Endothelial cell of umbilical vein (primary cell): ENCODE measurements around the gene TKFC. TPM values are rescaled to one million over a fixed set of nuclear protein-coding genes. Genes with fewer than 3 reads are reported as not detected.

Source experiments
- BruUV-seq: library from RNA; stranded (reverse); fragments of 400-500 nt; replicated peaks from 2 replicates; lab custom pipeline; 2021; lab: Mats Ljungman, UMichigan
- CTCF ChIA-PET: fragments of 300-600, 350-600 bp; sonication (Branson Sonifier 250); formaldehyde crosslinking; loops from one replicate; lab custom pipeline; 2021; ENCODE audit warnings: antibody characterized with exemption, inconsistent platforms; lab: Charles Lee
- POLR2A ChIA-PET: fragments of 300-600, 350-600 bp; sonication (Branson Sonifier 250); formaldehyde crosslinking; loops from one replicate; lab custom pipeline; 2021; ENCODE audit warnings: antibody characterized with exemption, inconsistent platforms; lab: Charles Lee
- DNase-seq: peaks from one replicate; pipeline ENCODE4 v3.0.0-alpha.2; 2011; ENCODE audit warnings: low read depth, low spot score
- FAIRE-seq: peaks from 2 replicates; lab custom pipeline; 2011; peaks lifted over from hg19 to GRCh38; lab: Jason Lieb, UNC
- H2AFZ ChIP-seq: 2 replicates; pipeline ENCODE4 v1.6.0; 2012; ENCODE audit warnings: low read depth, low read length, control low read depth, inconsistent platforms
- H3K27ac ChIP-seq: 2 replicates; pipeline ENCODE4 v1.5.1; 2011; ENCODE audit warnings: low read depth, mild to moderate bottlenecking, control low read depth, low read length, moderate library complexity; ENCODE audit not compliant: insufficient read depth
- H3K27me3 ChIP-seq, 2 experiments: 2 replicates each; pipeline versions ENCODE4 v1.6.0 to v1.6.1; 2011; ENCODE audit warnings: low read length in 2 of 2, mixed read lengths in 1 of 2; ENCODE audit not compliant: control insufficient read depth in 2 of 2, insufficient read depth in 2 of 2
- H3K36me3 ChIP-seq, 2 experiments: 2 replicates in 1 of 2; 3 replicates in 1 of 2; pipeline ENCODE4 v1.5.1; 2011; ENCODE audit warnings: low read length in 2 of 2, mild to moderate bottlenecking in 1 of 2, moderate library complexity in 1 of 2; ENCODE audit not compliant: control insufficient read depth in 2 of 2, insufficient read depth in 2 of 2; ENCODE audit errors: extremely low read depth in 1 of 2
- H3K4me1 ChIP-seq: 3 replicates; pipeline ENCODE4 v1.5.1; 2011; ENCODE audit warnings: mild to moderate bottlenecking, low read length; ENCODE audit not compliant: control insufficient read depth, insufficient read depth; ENCODE audit errors: extremely low read depth
- H3K4me2 ChIP-seq: 2 replicates; pipeline ENCODE4 v1.6.1; 2011; ENCODE audit warnings: low read length, control low read depth, mixed read lengths; ENCODE audit not compliant: insufficient read depth
- H3K4me3 ChIP-seq, 3 experiments: fragments of 200-600 bp in 1 of 3; sonication (generic), shearing (Covaris generic) in 1 of 3; replicated peaks in 1 of 3; 2 replicates each; pipeline ENCODE4 v1.5.1; 2011 to 2016; ENCODE audit warnings: control low read depth in 3 of 3, low read length in 3 of 3, mild to moderate bottlenecking in 2 of 3, inconsistent platforms in 1 of 3, low read depth in 1 of 3, moderate library complexity in 1 of 3; ENCODE audit not compliant: insufficient read depth in 1 of 3
- H3K79me2 ChIP-seq: 2 replicates; pipeline ENCODE4 v1.6.0; 2012; ENCODE audit warnings: low read length, inconsistent platforms; ENCODE audit not compliant: control insufficient read depth, insufficient read depth
- H3K9ac ChIP-seq: replicated peaks from 2 replicates; pipeline ENCODE3; 2011; ENCODE audit warnings: low read length, control low read depth; ENCODE audit not compliant: insufficient read depth; ENCODE audit errors: extremely low read depth
- H3K9me1 ChIP-seq: replicated peaks from 3 replicates; pipeline ENCODE4 v1.6.0; 2011; ENCODE audit warnings: mild to moderate bottlenecking, low read length; ENCODE audit not compliant: control insufficient read depth, insufficient read depth; ENCODE audit errors: extremely low read depth
- H3K9me3 ChIP-seq: replicated peaks from 2 replicates; pipeline ENCODE4 v1.5.1; 2012; ENCODE audit warnings: low read length, inconsistent platforms; ENCODE audit not compliant: control insufficient read depth, insufficient read depth
- H4K20me1 ChIP-seq: replicated peaks from 2 replicates; pipeline ENCODE3; 2011; ENCODE audit warnings: mild to moderate bottlenecking, low read length; ENCODE audit not compliant: control insufficient read depth, insufficient read depth; ENCODE audit errors: extremely low read depth
- CTCF ChIP-seq, 2 donors: IDR thresholded peaks; 1 replicate in 1 of 2; 2 replicates in 1 of 2; pipeline ENCODE4 v1.5.1; 2011; ENCODE audit warnings: low read length in 2 of 2, mild to moderate bottlenecking in 2 of 2, moderate library complexity in 2 of 2, control low read depth in 1 of 2, inconsistent platforms in 1 of 2, low read depth in 1 of 2; ENCODE audit not compliant: insufficient read depth in 1 of 2; ENCODE audit errors: extremely low read depth in 1 of 2
- EZH2 ChIP-seq: IDR thresholded peaks from 2 replicates; pipeline ENCODE4 v1.6.1; 2012; ENCODE audit warnings: borderline replicate concordance, low read depth, mild to moderate bottlenecking, moderate library complexity, low read length, inconsistent platforms; ENCODE audit not compliant: severe bottlenecking
- FOS ChIP-seq: IDR thresholded peaks from 2 replicates; pipeline ENCODE4 v1.6.1; 2011; ENCODE audit warnings: mild to moderate bottlenecking, low read length, moderate library complexity, borderline replicate concordance; ENCODE audit not compliant: insufficient read depth
- GATA2 ChIP-seq: IDR thresholded peaks from 2 replicates; pipeline ENCODE4 v1.7.0; 2011; ENCODE audit warnings: low read depth, mild to moderate bottlenecking, moderate library complexity, mixed read lengths, low read length; ENCODE audit not compliant: insufficient read length, insufficient read depth
- JUN ChIP-seq: IDR thresholded peaks from 2 replicates; pipeline ENCODE4 v1.6.1; 2011; ENCODE audit warnings: borderline replicate concordance, low read depth; ENCODE audit not compliant: insufficient read length, insufficient read depth
- MAX ChIP-seq: IDR thresholded peaks from 2 replicates; pipeline ENCODE4 v1.6.1; 2011; ENCODE audit not compliant: insufficient read depth, insufficient read length
- MYC ChIP-seq: IDR thresholded peaks from one replicate; pipeline ENCODE4 v1.6.1; 2011; ENCODE audit warnings: mild to moderate bottlenecking, low read depth, low read length
- POLR2A ChIP-seq: IDR thresholded peaks from 2 replicates; pipeline ENCODE4 v1.6.1; 2012; ENCODE audit warnings: low read depth, mild to moderate bottlenecking, control low read depth, low read length
- POLR2AphosphoS5 ChIP-seq: IDR thresholded peaks from 2 replicates; pipeline ENCODE4 v1.6.1; 2012; ENCODE audit warnings: low read depth, mild to moderate bottlenecking, control low read depth, low read length, moderate library complexity; ENCODE audit not compliant: insufficient read depth
- dilution Hi-C: fragments of 300-500 bp; cut with MboI; formaldehyde crosslinking; loops from one replicate; pipeline ENCODE4 v1.15.0; 2019; ENCODE audit warnings: low sequenced_read_pairs; ENCODE audit not compliant: extremely low pct_ligation_motif_present
- intact Hi-C: fragments of 100-400 bp; cut with micrococcal nuclease; formaldehyde crosslinking; loops from one replicate; pipeline ENCODE4 v1.10.0; 2022
- polyA plus RNA-seq, 4 experiments: library from polyadenylated mRNA; depleted of rRNA in 3 of 4; stranded (reverse) in 3 of 4; unstranded in 1 of 4; fragments of >200 nt; gene quantifications; 2 replicates each; pipeline versions ENCODE4 v1.2.1 to v1.2.3, GENCODE V29; 2011 to 2012; ENCODE audit warnings: missing spikeins in 1 of 4
- total RNA-seq: library from RNA; stranded (reverse); gene quantifications from 2 replicates; pipeline ENCODE4 v1.2.3, GENCODE V29; 2021

Gene TKFC
- total and polyA plus RNA-seq, 2 donors (not counting 3 experiments of a cell fraction or from before 2014, with no cell fraction given), result 30.8 to 31.7 TPM

- no peak overlapping the region for H3K4me3 ChIP-seq
- no peak overlapping the region for H3K4me2 ChIP-seq
- CTCF ChIA-PET, result interaction anchor here (1.1 to 2.6 kb wide), 5 partner anchors 9 to 78 kb away, joined by 3 to 12 read pairs (median 4); no protein-coding TSS in a partner anchor
- peaks cover 12% of the 10 kb centered on the region for H3K4me1 ChIP-seq
- dilution Hi-C loops (no loop called here), intact Hi-C loops (no loop called here)
- no peaks in the 10 kb centered on the region for H3K9me3 ChIP-seq
- H3K27me3 ChIP-seq, result no peaks in the 10 kb centered on the region
- FAIRE-seq (no peak), DNase-seq (no peak)
- no peak for TF ChIP-seq CTCF (IDR thresholded peaks at IDR 0.05; ENCODE audit: extremely low read depth in 1 of 2, insufficient read depth in 1 of 2, low read depth in 1 of 2, low read length in 2 of 2)
- TF ChIP-seq GATA2, result no peak
- TF ChIP-seq EZH2, result no peak
- no peak for TF ChIP-seq JUN
- TF ChIP-seq MYC, result no peak
- TF ChIP-seq POLR2A, result no peak
- TF ChIP-seq POLR2AphosphoS5, result no peak
- no peak for TF ChIP-seq MAX
- no peak for TF ChIP-seq FOS
- peaks cover 0 to 9% of the 10 kb centered on the region in 2 experiments for H3K36me3 ChIP-seq
- no peaks in the 10 kb centered on the region for H4K20me1 ChIP-seq
- no TSS peak for BruUV-seq
- H3K9ac ChIP-seq, result no peak overlapping the region
- H3K27ac ChIP-seq, result no peak overlapping the region
- POLR2A ChIA-PET, result no interaction called here
- H3K79me2 ChIP-seq, result peaks cover 6% of the 10 kb centered on the region
- no peak overlapping the region for H2AFZ ChIP-seq
- no peaks in the 10 kb centered on the region for H3K9me1 ChIP-seq
Measured at GRCh38 chr11:61357233-61357893, 24.3 kb downstream of the TKFC start.
